Choroid plexus epithelial cell (primary cell): ENCODE measurements around the gene DAZAP1.

Source experiments
- DNase-seq: peaks from one replicate; pipeline ENCODE4 v3.0.0-alpha.2; 2010; ENCODE audit warnings: low read depth
- H3K4me3 ChIP-seq: 2 replicates; pipeline ENCODE4 v1.5.1; 2011; ENCODE audit warnings: low read depth, mild to moderate bottlenecking, control low read depth, low read length, moderate library complexity
- CTCF ChIP-seq: conservative IDR thresholded peaks from 2 replicates; pipeline ENCODE4 v1.5.1; 2011; ENCODE audit warnings: low read depth, mild to moderate bottlenecking, control low read depth, inconsistent platforms, low read length, moderate library complexity

Gene DAZAP1

GRCh38 chr19:1441677-1442438 lies 34.5 kb downstream of the DAZAP1 start:
- TF ChIP-seq CTCF, result no peak
- no peak for DNase-seq
- no peak overlapping the region for H3K4me3 ChIP-seq

- peak overlapping the region; percentile 37 for H3K4me3 ChIP-seq
- TF ChIP-seq CTCF, result peak; percentile 46
- DNase-seq, result peak; percentile 53
Measured at GRCh38 chr19:1445185-1445931, 38.0 kb downstream of the DAZAP1 start.

- no peak for DNase-seq
- no peak for TF ChIP-seq CTCF
- H3K4me3 ChIP-seq, result peak overlapping the region; percentile 22
Measured at GRCh38 chr19:1445932-1446712, 38.7 kb downstream of the DAZAP1 start.

- H3K4me3 ChIP-seq, result no peak overlapping the region
- no peak for DNase-seq
- TF ChIP-seq CTCF, result no peak
Measured at GRCh38 chr19:1446713-1447481, 39.5 kb downstream of the DAZAP1 start.

- DNase-seq, result no peak
- TF ChIP-seq CTCF, result no peak
- no peak overlapping the region for H3K4me3 ChIP-seq
Measured at GRCh38 chr19:1447504-1447903, 40.1 kb downstream of the DAZAP1 start.

GRCh38 chr19:1447944-1448343 lies 40.6 kb downstream of the DAZAP1 start:
- no peak for DNase-seq
- H3K4me3 ChIP-seq, result no peak overlapping the region
- no peak for TF ChIP-seq CTCF
